Activated CD4-positive, alpha-beta memory T cell treated with anti-CD3 and anti-CD28 coated beads, Interleukin-2, amount 10 ng/mL, durations not matched to agents 7 days and 5 days (primary cell): ENCODE data around the gene COL2A1. TPM values are rescaled to one million over a fixed set of nuclear protein-coding genes. Genes with fewer than 3 reads are reported as not detected.

Experiments
- CTCF ChIA-PET: fragments of 350-600 bp; sonication (Branson Sonifier 250); formaldehyde crosslinking; loops from one replicate; lab custom pipeline; 2021; ENCODE audit warnings: antibody characterized with exemption, inconsistent platforms; lab: Charles Lee
- POLR2A ChIA-PET: fragments of 350-600 bp; sonication (Branson Sonifier 250); formaldehyde crosslinking; loops from one replicate; lab custom pipeline; 2021; ENCODE audit warnings: antibody characterized with exemption; lab: Charles Lee
- DNase-seq: peaks from one replicate; pipeline ENCODE4 v3.0.0-alpha.2; 2020
- H3K27ac Mint-ChIP-seq: one replicate; pipeline ENCODE4 v1.8.0; 2021; ENCODE audit warnings: mild to moderate bottlenecking, mixed read lengths
- H3K27me3 Mint-ChIP-seq: one replicate; pipeline ENCODE4 v1.8.0; 2021; ENCODE audit warnings: mixed read lengths
- H3K36me3 Mint-ChIP-seq: one replicate; pipeline ENCODE4 v1.8.0; 2021; ENCODE audit warnings: low read depth, mixed read lengths
- H3K4me1 Mint-ChIP-seq: one replicate; pipeline ENCODE4 v1.8.0; 2021; ENCODE audit warnings: mixed read lengths
- H3K4me3 Mint-ChIP-seq: one replicate; pipeline ENCODE4 v1.8.0; 2021; ENCODE audit warnings: mild to moderate bottlenecking, mixed read lengths
- H3K9me3 Mint-ChIP-seq: one replicate; pipeline ENCODE4 v1.8.0; 2021; ENCODE audit warnings: mixed read lengths
- total RNA-seq, 2 experiments: library from RNA; stranded (reverse); gene quantifications; one replicate each; pipeline ENCODE4 v1.2.3, GENCODE V29; 2021

Gene COL2A1
- total RNA-seq, 2 experiments from 2014 or later = not detected

- peak; percentile 62 for DNase-seq
- ChIA-PET POLR2A (interaction anchor here (1.5 kb wide), 1 partner anchor 79 kb away, joined by 4 read pairs; no protein-coding TSS in a partner anchor), CTCF (interaction anchor here (0.6 to 2.2 kb wide), 28 partner anchors 9 to 249 kb away, joined by 3 to 14 read pairs (median 4); partner anchors contain the start of genes TMEM106C and VDR)
- H3K9me3 Mint-ChIP-seq = no peaks in the 10 kb centered on the region
- no peak overlapping the region for H3K4me3 Mint-ChIP-seq
- no peaks in the 10 kb centered on the region for H3K36me3 Mint-ChIP-seq
- no peak overlapping the region for H3K27ac Mint-ChIP-seq
- H3K4me1 Mint-ChIP-seq = peaks cover 12% of the 10 kb centered on the region
- peaks cover 16% of the 10 kb centered on the region for H3K27me3 Mint-ChIP-seq
Measured at GRCh38 chr12:47949441-47950341, 54.6 kb downstream of the COL2A1 start.

- ChIA-PET CTCF (interaction anchor here (1.2 to 1.6 kb wide), 2 partner anchors 33 to 43 kb away, joined by 3 to 4 read pairs; partner anchors contain the start of gene VDR), POLR2A (interaction anchor here (0.8 kb wide), 1 partner anchor 114 kb away, joined by 3 read pairs; no protein-coding TSS in a partner anchor)
- Mint-ChIP-seq H3K9me3 (no peaks in the 10 kb centered on the region), H3K27ac (no peak overlapping the region), H3K4me1 (peaks cover 4% of the 10 kb centered on the region), H3K27me3 (peaks cover 20% of the 10 kb centered on the region), H3K36me3 (no peaks in the 10 kb centered on the region), H3K4me3 (no peak overlapping the region)
- no peak for DNase-seq
Measured at GRCh38 chr12:47947341-47947740, 56.9 kb downstream of the COL2A1 start.

- POLR2A ChIA-PET = interaction anchor here (0.8 kb wide), 1 partner anchor 114 kb away, joined by 3 read pairs; no protein-coding TSS in a partner anchor
- DNase-seq = no peak
- no peaks in the 10 kb centered on the region for H3K9me3 Mint-ChIP-seq
- no peak overlapping the region for H3K4me3 Mint-ChIP-seq
- CTCF ChIA-PET = interaction anchor here (0.9 to 1.6 kb wide), 3 partner anchors 33 to 42 kb away, joined by 3 to 4 read pairs (median 3); partner anchors contain the start of gene VDR
- H3K27me3 Mint-ChIP-seq = peaks cover 17% of the 10 kb centered on the region
- H3K36me3 Mint-ChIP-seq = no peaks in the 10 kb centered on the region
- H3K4me1 Mint-ChIP-seq = peaks cover 4% of the 10 kb centered on the region
- H3K27ac Mint-ChIP-seq = no peak overlapping the region
Measured at GRCh38 chr12:47946413-47947323, 57.6 kb downstream of the COL2A1 start.

- peaks cover 9% of the 10 kb centered on the region for H3K4me1 Mint-ChIP-seq
- ChIA-PET CTCF (no interaction called here), POLR2A (no interaction called here)
- no peak overlapping the region for H3K27ac Mint-ChIP-seq
- no peaks in the 10 kb centered on the region for H3K9me3 Mint-ChIP-seq
- no peaks in the 10 kb centered on the region for H3K36me3 Mint-ChIP-seq
- DNase-seq = no peak
- no peak overlapping the region for H3K4me3 Mint-ChIP-seq
- peaks cover 24% of the 10 kb centered on the region for H3K27me3 Mint-ChIP-seq
Measured at GRCh38 chr12:47945341-47945728, 58.9 kb downstream of the COL2A1 start.

DNA sequence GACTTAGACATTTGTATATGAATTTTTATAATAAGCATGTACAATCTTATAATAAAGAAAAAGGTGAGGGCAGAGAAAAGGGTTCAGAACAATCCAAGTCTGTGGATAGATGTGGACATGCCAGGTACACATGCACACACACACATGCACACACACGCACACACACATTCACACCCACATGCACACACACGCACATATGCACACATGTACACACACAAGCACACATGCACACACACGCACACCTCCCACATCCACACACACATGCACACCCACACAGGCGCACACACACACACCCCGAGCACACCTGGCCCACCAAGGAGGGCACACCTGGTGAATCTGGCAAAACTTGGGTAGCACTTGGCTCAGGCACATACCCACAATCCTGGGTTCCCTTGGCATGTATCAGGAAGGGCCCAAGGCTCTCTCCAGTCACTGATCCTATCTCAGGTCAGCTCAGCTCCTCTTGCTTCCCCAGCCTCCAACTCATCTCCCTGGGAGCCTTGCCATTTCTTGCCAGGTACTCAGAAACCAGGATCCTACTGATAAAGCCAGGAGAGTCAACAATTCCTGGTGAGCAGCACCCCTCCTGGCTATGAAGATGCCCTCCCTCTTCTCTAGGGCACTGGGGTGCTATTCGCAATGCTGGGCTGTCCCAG is 59.5 kb downstream of the COL2A1 start:
- Mint-ChIP-seq H3K4me3 (no peak overlapping the region), H3K36me3 (no peaks in the 10 kb centered on the region), H3K4me1 (peaks cover 9% of the 10 kb centered on the region), H3K9me3 (no peaks in the 10 kb centered on the region), H3K27me3 (peaks cover 27% of the 10 kb centered on the region), H3K27ac (no peak overlapping the region)
- ChIA-PET CTCF (no interaction called here), POLR2A (no interaction called here)
- no peak for DNase-seq

GRCh38 chr12:47943623-47944340 is 60.5 kb downstream of the COL2A1 start:
- Mint-ChIP-seq H3K4me3 (no peak overlapping the region), H3K9me3 (no peaks in the 10 kb centered on the region), H3K4me1 (peaks cover 5% of the 10 kb centered on the region), H3K36me3 (no peaks in the 10 kb centered on the region), H3K27ac (no peak overlapping the region), H3K27me3 (peaks cover 27% of the 10 kb centered on the region)
- DNase-seq = no peak
- POLR2A ChIA-PET = no interaction called here
- CTCF ChIA-PET = interaction anchor here (0.7 kb wide), 1 partner anchor 175 kb away, joined by 3 read pairs; the partner anchor contains the start of gene PFKM

GRCh38 chr12:47942614-47943225 is 61.6 kb downstream of the COL2A1 start:
- ChIA-PET POLR2A (no interaction called here), CTCF (no interaction called here)
- Mint-ChIP-seq H3K4me3 (no peak overlapping the region), H3K4me1 (peaks cover 5% of the 10 kb centered on the region), H3K27ac (no peak overlapping the region), H3K36me3 (no peaks in the 10 kb centered on the region), H3K27me3 (peaks cover 27% of the 10 kb centered on the region), H3K9me3 (no peaks in the 10 kb centered on the region)
- no peak for DNase-seq

GRCh38 chr12:47941871-47942613 is 62.2 kb downstream of the COL2A1 start:
- Mint-ChIP-seq H3K4me3 (no peak overlapping the region), H3K27ac (no peak overlapping the region), H3K36me3 (no peaks in the 10 kb centered on the region), H3K4me1 (peaks cover 5% of the 10 kb centered on the region), H3K27me3 (peaks cover 32% of the 10 kb centered on the region), H3K9me3 (no peaks in the 10 kb centered on the region)
- DNase-seq = peak; percentile 42
- ChIA-PET POLR2A (no interaction called here), CTCF (interaction anchor here (0.6 kb wide), 3 partner anchors 10 to 224 kb away, joined by 3 read pairs; no protein-coding TSS in a partner anchor)

- H3K27ac Mint-ChIP-seq = no peak overlapping the region
- peaks cover 5% of the 10 kb centered on the region for H3K4me1 Mint-ChIP-seq
- no peaks in the 10 kb centered on the region for H3K36me3 Mint-ChIP-seq
- H3K9me3 Mint-ChIP-seq = no peaks in the 10 kb centered on the region
- peaks cover 32% of the 10 kb centered on the region for H3K27me3 Mint-ChIP-seq
- DNase-seq = no peak
- no peak overlapping the region for H3K4me3 Mint-ChIP-seq
- POLR2A ChIA-PET = no interaction called here
- CTCF ChIA-PET = no interaction called here
Measured at GRCh38 chr12:47941475-47941780, 62.8 kb downstream of the COL2A1 start.

DNA sequence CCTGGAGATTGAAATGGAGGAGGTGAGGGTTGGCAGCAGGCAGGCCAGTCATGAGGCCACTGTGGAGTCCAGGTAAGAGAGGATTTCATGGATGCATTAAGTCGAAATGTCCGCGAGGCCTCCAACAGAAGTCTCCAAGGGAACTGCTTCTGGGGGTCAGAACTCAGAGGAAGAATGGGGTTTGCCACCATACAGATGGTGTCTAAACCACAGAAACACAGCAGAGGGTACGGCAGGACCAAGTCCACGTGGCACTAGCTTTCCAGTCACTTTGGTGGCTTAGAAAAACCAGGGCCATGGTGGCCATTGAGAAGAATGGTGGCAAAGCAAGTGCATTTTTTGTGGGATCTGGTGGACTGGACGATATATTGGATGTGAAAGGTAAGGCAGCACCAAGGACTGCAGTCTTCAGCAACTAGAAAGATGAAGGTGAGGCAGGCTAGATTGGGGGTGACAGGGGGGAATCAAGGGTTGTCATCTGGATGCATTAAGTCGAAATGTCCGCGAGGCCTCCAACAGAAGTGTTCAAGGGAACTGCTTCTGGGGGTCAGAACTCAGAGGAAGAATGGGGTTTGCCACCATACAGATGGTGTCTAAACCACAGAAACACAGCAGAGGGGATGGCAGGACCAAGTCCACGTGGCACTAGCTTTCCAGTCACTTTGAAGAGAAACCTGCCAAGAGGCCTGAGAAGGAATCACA is 63.4 kb downstream of the COL2A1 start:
- no peak overlapping the region for H3K4me3 Mint-ChIP-seq
- DNase-seq = no peak
- ChIA-PET POLR2A (no interaction called here), CTCF (no interaction called here)
- H3K27me3 Mint-ChIP-seq = peaks cover 32% of the 10 kb centered on the region
- H3K9me3 Mint-ChIP-seq = no peaks in the 10 kb centered on the region
- H3K27ac Mint-ChIP-seq = no peak overlapping the region
- H3K36me3 Mint-ChIP-seq = no peaks in the 10 kb centered on the region
- H3K4me1 Mint-ChIP-seq = peaks cover 5% of the 10 kb centered on the region
